PC-9 (cell line): Measurements from ENCODE around the gene SNAP47. TPM values are rescaled to one million over a fixed set of nuclear protein-coding genes. Genes with fewer than 3 reads are reported as not detected.
A peak's percentile ranks its signal among the peaks of the same experiment; 100 is the strongest.

Experiments used
- BruUV-seq: library from RNA; stranded (reverse); fragments of 400-500 nt; replicated peaks from 2 replicates; lab custom pipeline; 2021; lab: Mats Ljungman, UMichigan
- CTCF ChIA-PET: fragments of 300-600 bp; sonication (Branson Sonifier 250); formaldehyde crosslinking; loops from one replicate; lab custom pipeline; 2022; ENCODE audit warnings: antibody characterized with exemption; lab: Charles Lee
- POLR2A ChIA-PET: fragments of 300-600 bp; sonication (Branson Sonifier 250); formaldehyde crosslinking; loops from one replicate; lab custom pipeline; 2022; ENCODE audit warnings: antibody characterized with exemption; ENCODE audit not compliant: unreplicated experiment; lab: Charles Lee
- DNase-seq, 2 experiments: peaks; one replicate each; pipeline versions ENCODE4 v3.0.0 to v3.0.0-alpha.2; 2015 to 2022; ENCODE audit warnings: mixed read lengths in 1 of 2
- H2AFZ ChIP-seq: fragments of 200-600 bp; sonication (generic); 2 replicates; pipeline ENCODE4 v1.8.1; 2017; ENCODE audit warnings: antibody characterized with exemption
- H3F3A ChIP-seq: fragments of 200-600 bp; sonication (generic); 2 replicates; pipeline ENCODE4 v1.8.1; 2017; ENCODE audit warnings: antibody characterized with exemption, mild to moderate bottlenecking, low read depth; ENCODE audit not compliant: insufficient read depth
- H3K27ac ChIP-seq: fragments of 200-600 bp; sonication (generic); 2 replicates; pipeline ENCODE4 v1.6.1; 2016; ENCODE audit warnings: mixed run types
- H3K27me3 ChIP-seq: fragments of 200-600 bp; sonication (generic); 2 replicates; pipeline ENCODE4 v1.6.1; 2016; ENCODE audit warnings: low read depth, mixed run types; ENCODE audit not compliant: insufficient read depth
- H3K36me3 ChIP-seq: fragments of 200-600 bp; sonication (generic); 2 replicates; pipeline ENCODE4 v1.6.1; 2016; ENCODE audit warnings: low read depth, mixed run types
- H3K4me1 ChIP-seq: fragments of 200-600 bp; sonication (generic); replicated peaks from 2 replicates; pipeline ENCODE4 v1.6.1; 2016; ENCODE audit warnings: mixed run types; ENCODE audit not compliant: insufficient read depth
- H3K4me2 ChIP-seq: fragments of 200-600 bp; sonication (generic); 2 replicates; pipeline ENCODE4 v1.6.1; 2017; ENCODE audit warnings: mixed run types
- H3K4me3 ChIP-seq: fragments of 200-600 bp; sonication (generic); 2 replicates; pipeline ENCODE4 v1.6.1; 2016; ENCODE audit warnings: mixed run types
- H3K79me2 ChIP-seq: fragments of 200-600 bp; sonication (generic); 2 replicates; pipeline ENCODE4 v1.6.1; 2017; ENCODE audit warnings: low read depth, mixed run types
- H3K9me2 ChIP-seq: fragments of 200-600 bp; sonication (generic); 2 replicates; pipeline ENCODE4 v1.8.1; 2017; ENCODE audit warnings: mild to moderate bottlenecking; ENCODE audit not compliant: insufficient read depth
- H3K9me3 ChIP-seq: fragments of 200-600 bp; sonication (generic); 2 replicates; pipeline ENCODE4 v1.8.1; 2016; ENCODE audit warnings: low read depth; ENCODE audit not compliant: insufficient read depth
- H4K20me1 ChIP-seq: fragments of 200-600 bp; sonication (generic); 2 replicates; pipeline ENCODE4 v1.8.1; 2017; ENCODE audit not compliant: insufficient read depth
- EZH2 ChIP-seq: fragments of 200-600 bp; sonication (generic); IDR thresholded peaks from 2 replicates; pipeline ENCODE4 v1.8.0; 2017; ENCODE audit warnings: antibody characterized with exemption, low read depth
- intact Hi-C: fragments of 100-400 bp; cut with micrococcal nuclease; formaldehyde crosslinking; loops from one replicate; pipeline ENCODE4 v1.10.0; 2022; ENCODE audit not compliant: unreplicated experiment
- total RNA-seq: library from RNA; stranded (reverse); gene quantifications from 2 replicates; pipeline ENCODE4 v1.2.3, GENCODE V29; 2021
- TF ChIP-seq, protein P1 (sequence below): fragments of 200-600 bp; sonication (generic); conservative IDR thresholded peaks from 2 replicates; pipeline ENCODE4 v1.6.1; 2017; ENCODE audit warnings: mixed run types, antibody characterized with exemption, mild to moderate bottlenecking, moderate library complexity

The SNAP47 gene
- total RNA-seq, 1 experiment from 2014 or later, result 70.2 TPM

DNA sequence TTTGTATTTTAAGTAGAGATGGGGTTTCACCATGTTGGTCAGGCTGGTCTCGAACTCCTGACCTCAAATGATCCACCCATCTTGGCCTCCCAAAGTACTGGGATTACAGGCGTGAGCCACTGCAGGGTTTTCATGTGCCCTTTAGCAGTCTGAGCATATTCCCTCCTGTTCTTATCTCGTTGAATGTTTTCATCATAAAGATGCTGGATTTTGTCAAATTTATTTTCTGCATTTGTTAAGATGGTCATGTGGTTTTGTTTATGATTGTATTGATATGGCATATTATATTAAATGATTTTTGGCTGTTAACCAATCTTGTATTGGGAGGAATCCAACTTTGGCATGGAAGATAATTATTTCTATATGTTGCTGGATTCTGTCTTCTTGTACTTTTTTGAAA, 8.9 kb upstream of the SNAP47 start:
- H4K20me1 ChIP-seq, result no peaks in the 10 kb centered on the region
- BruUV-seq, result no TSS peak
- H3K9me3 ChIP-seq, result peaks cover 22% of the 10 kb centered on the region
- no peak for DNase-seq
- POLR2A ChIA-PET, result no interaction called here
- H3K27ac ChIP-seq, result no peak overlapping the region
- TF ChIP-seq EZH2, result no peak
- TF ChIP-seq, protein P1, sequence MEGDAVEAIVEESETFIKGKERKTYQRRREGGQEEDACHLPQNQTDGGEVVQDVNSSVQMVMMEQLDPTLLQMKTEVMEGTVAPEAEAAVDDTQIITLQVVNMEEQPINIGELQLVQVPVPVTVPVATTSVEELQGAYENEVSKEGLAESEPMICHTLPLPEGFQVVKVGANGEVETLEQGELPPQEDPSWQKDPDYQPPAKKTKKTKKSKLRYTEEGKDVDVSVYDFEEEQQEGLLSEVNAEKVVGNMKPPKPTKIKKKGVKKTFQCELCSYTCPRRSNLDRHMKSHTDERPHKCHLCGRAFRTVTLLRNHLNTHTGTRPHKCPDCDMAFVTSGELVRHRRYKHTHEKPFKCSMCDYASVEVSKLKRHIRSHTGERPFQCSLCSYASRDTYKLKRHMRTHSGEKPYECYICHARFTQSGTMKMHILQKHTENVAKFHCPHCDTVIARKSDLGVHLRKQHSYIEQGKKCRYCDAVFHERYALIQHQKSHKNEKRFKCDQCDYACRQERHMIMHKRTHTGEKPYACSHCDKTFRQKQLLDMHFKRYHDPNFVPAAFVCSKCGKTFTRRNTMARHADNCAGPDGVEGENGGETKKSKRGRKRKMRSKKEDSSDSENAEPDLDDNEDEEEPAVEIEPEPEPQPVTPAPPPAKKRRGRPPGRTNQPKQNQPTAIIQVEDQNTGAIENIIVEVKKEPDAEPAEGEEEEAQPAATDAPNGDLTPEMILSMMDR, result no peak
- intact Hi-C loops, result no loop called here
- CTCF ChIA-PET, result interaction anchor here (0.7 kb wide), 1 partner anchor 1275 kb away, joined by 6 read pairs; no protein-coding TSS in a partner anchor
- no peaks in the 10 kb centered on the region for H3K36me3 ChIP-seq
- 0 out of 2 replicates have a peak, but pooled peaks cover 3% of the 10 kb centered on the region for H3K27me3 ChIP-seq
- H3K4me2 ChIP-seq, result no peak overlapping the region
- no peak overlapping the region for H2AFZ ChIP-seq
- H3K9me2 ChIP-seq, result no peaks in the 10 kb centered on the region
- H3F3A ChIP-seq, result peaks cover 18% of the 10 kb centered on the region; the same call in 1 of the 2 replicates
- no peaks in the 10 kb centered on the region for H3K79me2 ChIP-seq
- H3K4me1 ChIP-seq, result peaks cover 6% of the 10 kb centered on the region
- H3K4me3 ChIP-seq, result no peak overlapping the region

DNA sequence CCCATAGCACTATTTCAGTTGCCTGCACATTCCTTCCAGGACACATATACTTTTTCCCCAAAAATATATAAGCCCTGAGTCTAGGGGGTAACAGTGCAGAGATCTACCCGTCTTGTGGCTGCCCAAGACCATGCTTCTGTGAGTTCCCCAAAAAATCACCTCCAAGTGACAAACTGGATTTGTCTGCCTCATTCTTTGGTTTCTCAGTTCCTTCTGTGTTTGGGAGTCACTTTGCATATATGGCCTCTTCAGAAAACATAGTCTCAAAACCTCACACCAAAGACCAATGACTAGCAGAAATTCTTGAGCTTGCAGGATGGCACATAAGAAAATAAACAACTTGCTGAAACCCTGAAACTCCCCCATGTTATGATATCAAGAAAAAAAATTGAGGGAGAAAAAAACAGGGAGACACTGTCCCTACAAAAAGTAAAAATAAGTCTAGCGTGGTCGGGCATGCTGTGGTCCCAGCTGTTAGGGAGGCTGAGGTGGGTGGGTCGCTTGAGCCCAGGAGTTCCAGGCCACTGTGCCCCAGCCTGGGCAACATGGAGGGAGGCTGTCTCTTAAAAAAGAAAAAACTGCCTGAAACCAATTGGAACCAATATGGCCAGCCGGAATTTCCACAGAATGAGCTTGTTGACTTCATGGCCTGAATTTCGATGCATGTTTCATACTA, 8.2 kb upstream of the SNAP47 start:
- POLR2A ChIA-PET, result interaction anchor here (0.5 kb wide), 1 partner anchor 37 kb away, joined by 3 read pairs; no protein-coding TSS in a partner anchor
- Histone ChIP-seq H3K27ac (no peak overlapping the region), H3K9me3 (peaks cover 20% of the 10 kb centered on the region), H3K27me3 (0 out of 2 replicates have a peak, but pooled peaks cover 3% of the 10 kb centered on the region), H3K36me3 (no peaks in the 10 kb centered on the region), H3K4me3 (peak overlapping the region; percentile 57; the same call in 1 of the 2 replicates), H3K9me2 (no peaks in the 10 kb centered on the region), H3K79me2 (no peaks in the 10 kb centered on the region), H3F3A (peaks cover 18% of the 10 kb centered on the region; the same call in 1 of the 2 replicates), H3K4me2 (peak overlapping the region; percentile 66), H2AFZ (no peak overlapping the region), H4K20me1 (no peaks in the 10 kb centered on the region), H3K4me1 (peaks cover 6% of the 10 kb centered on the region)
- DNase-seq, result no peak
- BruUV-seq, result TSS peak; percentile 10
- TF ChIP-seq EZH2, result no peak
- TF ChIP-seq, protein P1, result no peak
- intact Hi-C loops, result no loop called here
- CTCF ChIA-PET, result no interaction called here

DNA sequence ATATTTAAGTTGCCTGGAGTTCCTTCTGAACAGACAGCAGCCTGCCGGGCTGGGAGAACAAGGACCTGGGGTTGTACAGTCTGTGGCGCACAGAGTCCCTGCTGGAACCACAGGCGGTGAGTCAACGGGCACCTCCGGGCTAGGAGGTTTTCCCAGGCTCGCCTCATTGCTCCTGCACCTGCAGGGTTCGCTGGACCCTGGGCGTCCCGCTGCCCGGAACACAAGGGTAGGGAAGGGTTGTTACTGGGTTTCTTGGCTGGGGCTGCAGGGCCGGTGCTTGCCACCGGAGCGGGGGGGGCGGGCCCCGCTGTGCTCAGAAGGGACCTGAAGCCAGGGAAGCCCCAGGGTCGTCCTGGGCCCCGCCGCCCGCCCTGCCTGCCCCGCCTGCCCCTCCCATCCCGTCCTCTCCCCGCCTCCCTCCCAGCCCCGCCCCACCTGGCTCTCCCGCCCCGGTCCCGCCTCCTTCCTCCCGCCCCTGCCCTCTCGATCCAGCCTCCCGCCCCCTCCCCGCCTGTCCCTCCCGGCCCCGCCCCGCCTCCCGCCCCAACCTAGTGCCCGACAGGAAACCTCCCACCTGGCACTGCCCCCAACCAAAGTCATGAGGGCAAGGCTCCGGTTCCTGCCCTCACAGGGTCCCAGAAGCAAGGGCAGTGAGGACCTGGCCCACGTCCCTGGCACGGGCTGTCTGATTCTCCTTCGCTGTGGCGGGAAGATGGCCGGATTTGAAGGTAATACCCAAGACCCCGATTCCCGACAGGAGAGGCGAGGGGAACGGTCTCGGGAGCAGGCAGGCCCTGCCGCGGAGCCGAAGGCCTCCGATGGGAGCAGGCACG, 7.0 kb upstream of the SNAP47 start:
- no peak overlapping the region; the same call in 1 of the 2 replicates for H2AFZ ChIP-seq
- intact Hi-C loops, result loop anchor here (1.0 kb wide), 1 partner anchor 165 kb away; the partner anchor contains the start of gene ZNF678
- peaks cover 6% of the 10 kb centered on the region for H3K4me1 ChIP-seq
- ChIA-PET CTCF (no interaction called here), POLR2A (no interaction called here)
- H3K9me3 ChIP-seq, result peaks cover 17% of the 10 kb centered on the region; the same call in 1 of the 2 replicates
- no peaks in the 10 kb centered on the region for H3K9me2 ChIP-seq
- 0 out of 2 replicates have a peak overlapping the region, but pooled peaks have one; percentile 10 for H3K27ac ChIP-seq
- TF ChIP-seq, protein P1, result no peak
- TF ChIP-seq EZH2, result no peak
- H3K4me2 ChIP-seq, result peak overlapping the region; percentile 95
- peak overlapping the region; percentile 62 for H3K4me3 ChIP-seq
- no TSS peak for BruUV-seq
- no peaks in the 10 kb centered on the region for H3K36me3 ChIP-seq
- H3F3A ChIP-seq, result peaks cover 18% of the 10 kb centered on the region; the same call in 1 of the 2 replicates
- no peaks in the 10 kb centered on the region for H4K20me1 ChIP-seq
- H3K27me3 ChIP-seq, result no peaks in the 10 kb centered on the region
- peak; percentile 86 to 89 for DNase-seq
- H3K79me2 ChIP-seq, result 0 out of 2 replicates have a peak, but pooled peaks cover under 1% of the 10 kb centered on the region
